Measurements from ENCODE around the gene SELENOT. TPM values are rescaled to one million over a fixed set of nuclear protein-coding genes. Genes with fewer than 3 reads are reported as not detected.

SELENOT gene
- total and polyA plus RNA-seq, 2 of the 8 experiments (the other 6 are each of a cell fraction or from before 2014, with no cell fraction given): 79.0 to 290 TPM

GRCh38 chr3:150613034-150613433 is 9.9 kb downstream of the SELENOT start:
- H2BK120ac ChIP-seq (replicated peaks; ENCODE audit: low read depth, low read length): no peak overlapping the region
- no peaks in the 10 kb centered on the region; the same call in 1 of the 2 replicates for H3K79me1 ChIP-seq (ENCODE audit: low read depth, low read length)
- H3K36me3 ChIP-seq (ENCODE audit: control insufficient read depth in 2 of 4, insufficient read depth in 4 of 4, low read length in 3 of 4): peaks cover 0 to 10% (median 1%) of the 10 kb centered on the region in 4 experiments; a peak in 2 of 8 replicates
- TF ChIP-seq RFX5 (IDR thresholded peaks at IDR 0.05; ENCODE audit: borderline replicate concordance, low read depth, low read length) (no peak), MAFK (IDR thresholded peaks at IDR 0.05; ENCODE audit: low read depth, low read length) (peak; percentile 89), BACH1 (IDR thresholded peaks at IDR 0.05; ENCODE audit: low read length) (peak; percentile 79)
- H4K20me1 ChIP-seq (replicated peaks in 1 of 2; ENCODE audit: control insufficient read depth in 1 of 2, insufficient read depth in 2 of 2, low read length in 2 of 2): peaks cover 0 to 2% of the 10 kb centered on the region in 2 experiments
- no peak overlapping the region for H3K56ac ChIP-seq (replicated peaks; ENCODE audit: insufficient read length, low read depth, low read length)
- H2BK12ac ChIP-seq (ENCODE audit: low read depth, low read length): no peak overlapping the region
- peaks cover 0 to 2% (median 0%) of the 10 kb centered on the region in 4 experiments; a peak in 2 of 7 replicates for H3K4me1 ChIP-seq (replicated peaks in 1 of 4; ENCODE audit: control insufficient read depth in 3 of 4, insufficient read depth in 4 of 4, low read length in 3 of 4)
- 92% methylated on average over 2 of the region's 2 CpGs; no CpG with 5 or more reads in 1 of the 2 experiments for WGBS, 2 experiments (ENCODE audit: extremely low coverage in 1 of 2, insufficient coverage in 1 of 2, insufficient read length in 1 of 2, insufficient replicate concordance in 2 of 2, low coverage in 1 of 2, low lambda C conversion rate in 2 of 2, missing lambda C conversion rate in 1 of 2)
- no peak overlapping the region for H3K14ac ChIP-seq (ENCODE audit: insufficient read length)
- H2BK15ac ChIP-seq (ENCODE audit: low read length): no peak overlapping the region
- no peak overlapping the region for H3K9ac ChIP-seq (replicated peaks in 1 of 4; ENCODE audit: extremely low read depth in 1 of 4, low read depth in 3 of 4, low read length in 3 of 4)
- no peak overlapping the region for H2BK20ac ChIP-seq (ENCODE audit: low read length)
- H3K23ac ChIP-seq (ENCODE audit: insufficient read length): no peak overlapping the region
- H3K9me3 ChIP-seq (ENCODE audit: insufficient read depth in 2 of 2, low read depth in 1 of 2, low read length in 1 of 2): no peaks in the 10 kb centered on the region
- CTCF ChIA-PET (ENCODE audit: partially characterized antibody): interaction anchor here (0.6 to 1.1 kb wide), 2 partner anchors 10 to 87 kb away, joined by 3 read pairs; partner anchors contain the start of gene SELENOT
- peaks cover 7 to 77% of the 10 kb centered on the region in 2 experiments; a peak in 3 of 4 replicates for H3K79me2 ChIP-seq (ENCODE audit: control insufficient read depth in 1 of 2, insufficient read depth in 2 of 2, low read length in 2 of 2)
- H3K27ac ChIP-seq (ENCODE audit: low read depth, low read length): no peak overlapping the region
- H4K8ac ChIP-seq (ENCODE audit: extremely low read depth, insufficient read depth, low read length): no peak overlapping the region; the same call in 1 of the 2 replicates
- H3K18ac ChIP-seq (ENCODE audit: extremely low read depth, low read length): no peak overlapping the region
- FAIRE-seq: no peak
- no peak overlapping the region for H3K4me2 ChIP-seq (ENCODE audit: insufficient read depth in 1 of 2, low read depth in 2 of 2, low read length in 2 of 2)
- POLR2A ChIA-PET (ENCODE audit: partially characterized antibody): interaction anchor here (0.8 to 1.7 kb wide), 3 partner anchors 10 to 75 kb away, joined by 3 to 5 read pairs (median 4); partner anchors contain the start of gene SELENOT
- no peak overlapping the region for H4K5ac ChIP-seq (ENCODE audit: insufficient read length, low read depth, low read length)
- H2BK5ac ChIP-seq (ENCODE audit: low read depth, low read length): no peak overlapping the region
- no peak overlapping the region for H3K4ac ChIP-seq (replicated peaks; ENCODE audit: insufficient read length, low read depth, low read length)
- H2AFZ ChIP-seq (ENCODE audit: low read length): no peak overlapping the region
- H3K23me2 ChIP-seq (ENCODE audit: low read depth, low read length): no peaks in the 10 kb centered on the region
- no peak for DNase-seq (ENCODE audit: low read depth in 1 of 2, low spot score in 2 of 2)
- no peaks in the 10 kb centered on the region for H3K27me3 ChIP-seq (replicated peaks in 1 of 4; ENCODE audit: control insufficient read depth in 3 of 4, extremely low read depth in 1 of 4, insufficient read depth in 3 of 4, low read length in 3 of 4)
- H3K4me3 ChIP-seq (ENCODE audit: extremely low read depth in 1 of 4, insufficient read depth in 2 of 4, low read depth in 3 of 4, low read length in 4 of 4): no peak overlapping the region
- no peak overlapping the region for H4K91ac ChIP-seq (replicated peaks; ENCODE audit: insufficient read length, low read length)
- no peak overlapping the region for H2AK5ac ChIP-seq (ENCODE audit: low read depth, low read length)
